HepG2 (cell line): Measurements from ENCODE around the gene ZBTB45. TPM values are rescaled to one million over a fixed set of nuclear protein-coding genes. Genes with fewer than 3 reads are reported as not detected.
A peak's percentile ranks its signal among the peaks of the same experiment; 100 is the strongest.

Source experiments
- CEBPB ChIP-seq: IDR thresholded peaks from 2 replicates; pipeline ENCODE4 v1.6.1; 2011; ENCODE audit warnings: low read depth, low read length, improper control_type of control experiment, borderline replicate concordance
- GATAD1 ChIP-seq: IDR thresholded peaks from 2 replicates; pipeline ENCODE4 v1.6.1; 2016; ENCODE audit warnings: missing genetic modification reagents, missing compliant biosample characterization
- HOXA9 ChIP-seq: sonication (generic); formaldehyde crosslinking; IDR thresholded peaks from 2 replicates; pipeline ENCODE4 v1.8.1; 2022; ENCODE audit warnings: missing genetic modification reagents, mild to moderate bottlenecking, moderate library complexity, borderline replicate concordance
- KMT2A ChIP-seq: sonication (generic); formaldehyde crosslinking; IDR thresholded peaks from 2 replicates; pipeline ENCODE4 v1.4.0; 2020; ENCODE audit warnings: missing genetic modification reagents
- MEF2D ChIP-seq: sonication (generic); formaldehyde crosslinking; IDR thresholded peaks from 2 replicates; pipeline ENCODE4 v1.5.1; 2020; ENCODE audit warnings: mild to moderate bottlenecking, missing genetic modification reagents
- PHF21A ChIP-seq: sonication (generic); formaldehyde crosslinking; IDR thresholded peaks from 2 replicates; pipeline ENCODE4 v1.5.0; 2020; ENCODE audit warnings: mild to moderate bottlenecking, missing genetic modification reagents
- POLR2G ChIP-seq: fragments of 200-400 bp; formaldehyde crosslinking; IDR thresholded peaks from 2 replicates; pipeline ENCODE4 v1.6.1; 2018; ENCODE audit warnings: mild to moderate bottlenecking, low read depth, low read length, moderate library complexity
- RBM39 ChIP-seq: fragments of 200-400 bp; formaldehyde crosslinking; IDR thresholded peaks from one replicate; pipeline ENCODE4 v1.6.1; 2018; ENCODE audit warnings: antibody characterized with exemption, mild to moderate bottlenecking, low read depth, low read length; ENCODE audit not compliant: poor library complexity, severe bottlenecking
- SALL2 ChIP-seq: sonication (generic); formaldehyde crosslinking; IDR thresholded peaks from 2 replicates; pipeline ENCODE4 v1.8.1; 2023; ENCODE audit warnings: mild to moderate bottlenecking, missing genetic modification reagents, inconsistent platforms
- SP4 ChIP-seq: sonication (generic); formaldehyde crosslinking; IDR thresholded peaks from 2 replicates; pipeline ENCODE4 v1.8.1; 2023; ENCODE audit warnings: mild to moderate bottlenecking, missing genetic modification reagents
- TAF1 ChIP-seq: sonication (generic); formaldehyde crosslinking; IDR thresholded peaks from 2 replicates; pipeline ENCODE4 v1.4.0; 2020; ENCODE audit warnings: missing genetic modification reagents
- YEATS4 ChIP-seq: sonication (generic); formaldehyde crosslinking; IDR thresholded peaks from 2 replicates; pipeline ENCODE4 v1.4.0; 2020; ENCODE audit warnings: missing genetic modification reagents, borderline replicate concordance
- ZEB1 ChIP-seq: IDR thresholded peaks from 2 replicates; pipeline ENCODE4 v1.6.1; 2012; ENCODE audit warnings: mild to moderate bottlenecking, low read depth, inconsistent platforms; ENCODE audit not compliant: insufficient replicate concordance
- ZFX ChIP-seq: sonication (generic); formaldehyde crosslinking; IDR thresholded peaks from 2 replicates; pipeline ENCODE4 v1.4.0; 2020; ENCODE audit warnings: mild to moderate bottlenecking, low read depth, missing genetic modification reagents, moderate library complexity
- ZFY ChIP-seq: sonication (generic); formaldehyde crosslinking; IDR thresholded peaks from 2 replicates; pipeline ENCODE4 v1.4.0; 2020; ENCODE audit warnings: missing genetic modification reagents
- ZIK1 ChIP-seq: sonication (generic); formaldehyde crosslinking; IDR thresholded peaks from 2 replicates; pipeline ENCODE4 v1.5.0; 2020; ENCODE audit warnings: mild to moderate bottlenecking, low read depth, missing genetic modification reagents, borderline replicate concordance
- ZNF138 ChIP-seq: sonication (generic); formaldehyde crosslinking; IDR thresholded peaks from 2 replicates; pipeline ENCODE4 v1.5.0; 2020; ENCODE audit warnings: mild to moderate bottlenecking, low read depth, missing genetic modification reagents
- ZNF235 ChIP-seq: sonication (generic); formaldehyde crosslinking; IDR thresholded peaks from 2 replicates; pipeline ENCODE4 v1.8.1; 2023; ENCODE audit warnings: mild to moderate bottlenecking, missing genetic modification reagents, borderline replicate concordance
- ZNF282 ChIP-seq: fragments of 450-650 bp; IDR thresholded peaks from 2 replicates; pipeline ENCODE4 v1.6.1; 2018; ENCODE audit not compliant: partially characterized antibody
- ZNF292 ChIP-seq: sonication (generic); formaldehyde crosslinking; IDR thresholded peaks from 2 replicates; pipeline ENCODE4 v1.8.1; 2022; ENCODE audit warnings: mild to moderate bottlenecking, low read depth, missing genetic modification reagents, borderline replicate concordance
- ZNF567 ChIP-seq: sonication (generic); formaldehyde crosslinking; IDR thresholded peaks from 2 replicates; pipeline ENCODE4 v1.8.1; 2023; ENCODE audit warnings: mild to moderate bottlenecking, missing genetic modification reagents, borderline replicate concordance
- ZNF720 ChIP-seq: sonication (generic); formaldehyde crosslinking; IDR thresholded peaks from 2 replicates; pipeline ENCODE4 v1.4.0; 2020; ENCODE audit warnings: missing genetic modification reagents
- polyA plus RNA-seq, 8 experiments: library from polyadenylated mRNA; depleted of rRNA in 3 of 8; stranded (reverse) in 7 of 8; unstranded in 1 of 8; fragments of >200 nt; fragmentation: Illumina TruSeq in 4 of 8; extraction: Trizol in 4 of 8; gene quantifications; 2 replicates each; pipeline versions ENCODE4 v1.2.1 to v1.2.3, GENCODE V29; 2011 to 2016; ENCODE audit warnings: low read depth in 4 of 8, missing spikeins in 1 of 8, mixed read lengths in 1 of 8; ENCODE audit not compliant: insufficient read depth in 1 of 8
- total RNA-seq, 5 experiments: library from RNA; depleted of rRNA; stranded (reverse); fragments of >200 nt; fragmentation: Illumina TruSeq; extraction: Trizol; gene quantifications; 2 replicates each; pipeline ENCODE4 v1.2.3, GENCODE V29; 2016; ENCODE audit warnings: low read depth in 1 of 5
- TF ChIP-seq, protein P1 (sequence below): sonication (generic); formaldehyde crosslinking; IDR thresholded peaks from 2 replicates; pipeline ENCODE4 v1.8.1; 2022; ENCODE audit warnings: low read depth, mild to moderate bottlenecking, missing genetic modification reagents
- TF ChIP-seq, protein P2 (sequence below): sonication (generic); formaldehyde crosslinking; IDR thresholded peaks from 2 replicates; pipeline ENCODE4 v1.5.0; 2020; ENCODE audit warnings: mild to moderate bottlenecking, missing genetic modification reagents
- TF ChIP-seq, protein P3 (sequence below): sonication (generic); formaldehyde crosslinking; conservative IDR thresholded peaks from 2 replicates; pipeline ENCODE4 v1.4.0; 2020; ENCODE audit warnings: missing genetic modification reagents

Gene ZBTB45
- total and polyA plus RNA-seq, 2 of the 13 experiments (the other 11 are each of a cell fraction or from before 2014, with no cell fraction given): 3.0 to 3.7 TPM

DNA sequence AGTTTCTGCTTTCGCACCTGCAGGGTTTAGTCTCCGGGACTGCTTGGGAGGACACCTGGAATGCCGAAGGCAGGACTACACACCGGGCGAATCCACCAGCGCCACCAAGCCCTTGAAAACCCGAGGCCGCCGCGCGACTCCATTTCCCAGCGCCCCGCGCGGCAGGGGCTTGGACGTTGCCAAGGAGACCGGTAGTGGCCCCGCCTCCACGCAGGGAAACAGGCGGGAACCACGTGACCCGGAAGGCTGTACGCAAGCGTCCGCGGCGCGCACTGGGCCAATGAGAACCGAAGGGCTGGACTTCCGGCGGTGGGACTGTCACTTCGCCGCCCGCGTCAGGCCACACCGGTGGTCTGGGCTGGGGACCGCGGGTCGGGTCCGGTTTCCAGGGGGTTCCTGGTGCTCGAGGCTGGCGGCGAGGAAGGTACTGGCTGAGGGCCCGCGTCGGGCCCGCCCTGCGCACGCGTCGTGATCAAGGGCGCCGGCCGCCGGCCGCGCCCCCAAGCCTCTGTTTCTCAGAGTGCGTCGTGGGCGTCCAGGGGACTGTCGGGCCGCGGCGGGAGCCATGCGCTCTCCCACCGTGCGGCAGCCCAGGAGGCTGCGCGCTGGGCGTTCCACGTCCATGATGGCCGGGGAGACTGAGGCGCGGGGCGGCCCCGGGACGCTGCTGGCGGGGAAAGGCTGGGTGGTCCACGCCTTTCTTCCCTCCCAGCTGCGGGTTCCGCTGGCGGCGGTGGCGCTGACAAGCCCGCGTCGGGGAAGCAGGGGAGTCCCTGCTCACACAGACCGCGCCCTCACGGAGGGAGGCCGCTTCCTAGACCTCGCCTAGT, 52.6 kb downstream of the ZBTB45 start, which contains the start of gene ZNF324 (continued):
- TF ChIP-seq MEF2D (CRISPR knock-in tag): 0 out of 2 replicates have a peak, but pooled peaks have one; percentile 56
- TF ChIP-seq, protein P1, sequence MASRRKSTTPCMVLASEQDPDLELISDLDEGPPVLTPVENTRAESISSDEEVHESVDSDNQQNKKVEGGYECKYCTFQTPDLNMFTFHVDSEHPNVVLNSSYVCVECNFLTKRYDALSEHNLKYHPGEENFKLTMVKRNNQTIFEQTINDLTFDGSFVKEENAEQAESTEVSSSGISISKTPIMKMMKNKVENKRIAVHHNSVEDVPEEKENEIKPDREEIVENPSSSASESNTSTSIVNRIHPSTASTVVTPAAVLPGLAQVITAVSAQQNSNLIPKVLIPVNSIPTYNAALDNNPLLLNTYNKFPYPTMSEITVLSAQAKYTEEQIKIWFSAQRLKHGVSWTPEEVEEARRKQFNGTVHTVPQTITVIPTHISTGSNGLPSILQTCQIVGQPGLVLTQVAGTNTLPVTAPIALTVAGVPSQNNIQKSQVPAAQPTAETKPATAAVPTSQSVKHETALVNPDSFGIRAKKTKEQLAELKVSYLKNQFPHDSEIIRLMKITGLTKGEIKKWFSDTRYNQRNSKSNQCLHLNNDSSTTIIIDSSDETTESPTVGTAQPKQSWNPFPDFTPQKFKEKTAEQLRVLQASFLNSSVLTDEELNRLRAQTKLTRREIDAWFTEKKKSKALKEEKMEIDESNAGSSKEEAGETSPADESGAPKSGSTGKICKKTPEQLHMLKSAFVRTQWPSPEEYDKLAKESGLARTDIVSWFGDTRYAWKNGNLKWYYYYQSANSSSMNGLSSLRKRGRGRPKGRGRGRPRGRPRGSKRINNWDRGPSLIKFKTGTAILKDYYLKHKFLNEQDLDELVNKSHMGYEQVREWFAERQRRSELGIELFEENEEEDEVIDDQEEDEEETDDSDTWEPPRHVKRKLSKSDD (CRISPR knock-in tag): no peak
- TF ChIP-seq ZNF720: no peak
- TF ChIP-seq KMT2A (CRISPR knock-in tag): peak; percentile 38; the same call in 1 of the 2 replicates
- peak; percentile 87 for TF ChIP-seq ZEB1
- no peak for TF ChIP-seq ZNF567 (CRISPR knock-in tag)
- TF ChIP-seq SP4 (CRISPR knock-in tag): peak; percentile 86
- peak; percentile 23; the same call in 1 of the 2 replicates for TF ChIP-seq PHF21A (CRISPR knock-in tag)
- no peak for TF ChIP-seq HOXA9 (CRISPR knock-in tag)
- peak; percentile 86 for TF ChIP-seq GATAD1 (CRISPR knock-in tag)
- TF ChIP-seq ZFY: peak; percentile 81
- TF ChIP-seq POLR2G: peak; percentile 77
- TF ChIP-seq SALL2 (CRISPR knock-in tag): no peak
- TF ChIP-seq TAF1 (CRISPR knock-in tag): peak; percentile 71
- TF ChIP-seq, protein P2, sequence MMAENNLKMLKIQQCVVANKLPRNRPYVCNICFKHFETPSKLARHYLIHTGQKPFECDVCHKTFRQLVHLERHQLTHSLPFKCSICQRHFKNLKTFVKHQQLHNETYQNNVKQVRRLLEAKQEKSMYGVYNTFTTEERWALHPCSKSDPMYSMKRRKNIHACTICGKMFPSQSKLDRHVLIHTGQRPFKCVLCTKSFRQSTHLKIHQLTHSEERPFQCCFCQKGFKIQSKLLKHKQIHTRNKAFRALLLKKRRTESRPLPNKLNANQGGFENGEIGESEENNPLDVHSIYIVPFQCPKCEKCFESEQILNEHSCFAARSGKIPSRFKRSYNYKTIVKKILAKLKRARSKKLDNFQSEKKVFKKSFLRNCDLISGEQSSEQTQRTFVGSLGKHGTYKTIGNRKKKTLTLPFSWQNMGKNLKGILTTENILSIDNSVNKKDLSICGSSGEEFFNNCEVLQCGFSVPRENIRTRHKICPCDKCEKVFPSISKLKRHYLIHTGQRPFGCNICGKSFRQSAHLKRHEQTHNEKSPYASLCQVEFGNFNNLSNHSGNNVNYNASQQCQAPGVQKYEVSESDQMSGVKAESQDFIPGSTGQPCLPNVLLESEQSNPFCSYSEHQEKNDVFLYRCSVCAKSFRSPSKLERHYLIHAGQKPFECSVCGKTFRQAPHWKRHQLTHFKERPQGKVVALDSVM (CRISPR knock-in tag): peak; percentile 36
- TF ChIP-seq RBM39: no peak
- TF ChIP-seq CEBPB: no peak
- TF ChIP-seq ZNF282: no peak
- no peak for TF ChIP-seq ZNF235 (CRISPR knock-in tag)
- TF ChIP-seq YEATS4 (CRISPR knock-in tag): peak; percentile 71
- TF ChIP-seq, protein P3, sequence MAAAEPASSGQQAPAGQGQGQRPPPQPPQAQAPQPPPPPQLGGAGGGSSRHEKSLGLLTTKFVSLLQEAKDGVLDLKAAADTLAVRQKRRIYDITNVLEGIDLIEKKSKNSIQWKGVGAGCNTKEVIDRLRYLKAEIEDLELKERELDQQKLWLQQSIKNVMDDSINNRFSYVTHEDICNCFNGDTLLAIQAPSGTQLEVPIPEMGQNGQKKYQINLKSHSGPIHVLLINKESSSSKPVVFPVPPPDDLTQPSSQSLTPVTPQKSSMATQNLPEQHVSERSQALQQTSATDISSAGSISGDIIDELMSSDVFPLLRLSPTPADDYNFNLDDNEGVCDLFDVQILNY: no peak
- TF ChIP-seq ZNF292 (CRISPR knock-in tag): no peak
- no peak for TF ChIP-seq ZIK1 (CRISPR knock-in tag)
- peak; percentile 77 for TF ChIP-seq ZFX
- TF ChIP-seq ZNF138: 0 out of 2 replicates have a peak, but pooled peaks have one; percentile 23
